ENCODE results near the gene LBR.

DNA sequence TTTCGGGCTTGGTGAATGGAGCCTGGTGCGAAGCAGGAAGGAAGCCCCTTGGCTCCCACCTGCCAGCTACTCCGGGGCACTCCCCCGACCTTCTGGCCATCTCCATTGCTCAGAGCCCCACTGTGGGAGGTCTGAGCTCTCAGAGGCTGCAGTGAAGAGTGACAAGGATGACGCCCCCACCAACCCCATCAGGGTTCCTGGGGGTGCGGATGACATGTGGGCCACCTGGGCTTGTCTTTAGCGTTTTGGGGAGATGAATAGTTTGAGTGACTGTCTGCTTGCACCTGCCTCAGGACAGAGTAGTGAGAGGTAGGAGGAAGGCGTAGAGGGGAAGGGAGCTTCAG lies 43.2 kb upstream of the LBR start:
- TF ChIP-seq POLR2A (IDR thresholded peaks at IDR 0.05) = no peak
- TF ChIP-seq POLR2AphosphoS5 (IDR thresholded peaks at IDR 0.05) = no peak
- TF ChIP-seq EP300 (IDR thresholded peaks at IDR 0.05) = no peak

Data from suprapubic skin (tissue), 4 donors.